ENCODE results near the gene APLP2. TPM values are rescaled to one million over a fixed set of nuclear protein-coding genes. Genes with fewer than 3 reads are reported as not detected.

APLP2 gene
- total RNA-seq, 4 donors from 2014 or later, result 226 to 376 (median 262) TPM

GRCh38 chr11:130043575-130043974 is 26.1 kb upstream of the APLP2 start:
- TF ChIP-seq POLR2A (IDR thresholded peaks at IDR 0.05), result no peak
- no peak for DNase-seq
- H3K4me3 ChIP-seq, result no peak overlapping the region
- H3K27me3 ChIP-seq, result no peaks in the 10 kb centered on the region
- no peak overlapping the region for H3K27ac ChIP-seq
- no peaks in the 10 kb centered on the region for H3K36me3 ChIP-seq
- H3K9me3 ChIP-seq, result no peaks in the 10 kb centered on the region
- intact Hi-C loops (cut with DNase I; ENCODE audit: low total_unique reads), result no loop called here
- H3K4me1 ChIP-seq, result no peaks in the 10 kb centered on the region

GRCh38 chr11:130047141-130047540 is 22.6 kb upstream of the APLP2 start:
- H3K9me3 ChIP-seq, result no peaks in the 10 kb centered on the region
- no peaks in the 10 kb centered on the region for H3K36me3 ChIP-seq
- TF ChIP-seq CTCF (IDR thresholded peaks at IDR 0.05) (no peak), POLR2A (IDR thresholded peaks at IDR 0.05) (no peak)
- no peak overlapping the region for H3K4me3 ChIP-seq
- H3K4me1 ChIP-seq, result no peaks in the 10 kb centered on the region
- intact Hi-C loops (cut with DNase I; ENCODE audit: low total_unique reads), result no loop called here
- no peaks in the 10 kb centered on the region for H3K27me3 ChIP-seq
- H3K27ac ChIP-seq, result no peak overlapping the region
- no peak for DNase-seq

GRCh38 chr11:130049328-130049771 is 20.3 kb upstream of the APLP2 start:
- Histone ChIP-seq H3K4me3 (no peak overlapping the region), H3K4me1 (no peaks in the 10 kb centered on the region), H3K27ac (no peak overlapping the region), H3K9me3 (no peaks in the 10 kb centered on the region), H3K36me3 (no peaks in the 10 kb centered on the region), H3K27me3 (no peaks in the 10 kb centered on the region)
- intact Hi-C loops (cut with DNase I; ENCODE audit: low total_unique reads), result no loop called here
- TF ChIP-seq POLR2A (IDR thresholded peaks at IDR 0.05), result no peak
- TF ChIP-seq CTCF (IDR thresholded peaks at IDR 0.05), result no peak
- no peak for DNase-seq

- no peaks in the 10 kb centered on the region for H3K4me1 ChIP-seq
- H3K9me3 ChIP-seq, result no peaks in the 10 kb centered on the region
- H3K4me3 ChIP-seq, result no peak overlapping the region
- DNase-seq, result no peak
- H3K36me3 ChIP-seq, result no peaks in the 10 kb centered on the region
- intact Hi-C loops (cut with DNase I; ENCODE audit: low total_unique reads), result no loop called here
- H3K27ac ChIP-seq, result no peak overlapping the region
- no peaks in the 10 kb centered on the region for H3K27me3 ChIP-seq
- TF ChIP-seq CTCF (IDR thresholded peaks at IDR 0.05) (no peak), POLR2A (IDR thresholded peaks at IDR 0.05) (no peak)
Measured at GRCh38 chr11:130050257-130050656, 19.4 kb upstream of the APLP2 start.

- no peak for TF ChIP-seq POLR2A (IDR thresholded peaks at IDR 0.05)
- no peak for TF ChIP-seq CTCF (IDR thresholded peaks at IDR 0.05)
- no peak overlapping the region for H3K4me3 ChIP-seq
- H3K27me3 ChIP-seq, result no peaks in the 10 kb centered on the region
- intact Hi-C loops (cut with DNase I; ENCODE audit: low total_unique reads), result no loop called here
- H3K9me3 ChIP-seq, result no peaks in the 10 kb centered on the region
- no peak for DNase-seq
- no peaks in the 10 kb centered on the region for H3K36me3 ChIP-seq
- H3K27ac ChIP-seq, result no peak overlapping the region
- no peaks in the 10 kb centered on the region for H3K4me1 ChIP-seq
Measured at GRCh38 chr11:130051082-130051481, 18.6 kb upstream of the APLP2 start.

- intact Hi-C loops (cut with DNase I; ENCODE audit: low total_unique reads), result no loop called here
- H3K27ac ChIP-seq, result no peak overlapping the region
- TF ChIP-seq POLR2A (IDR thresholded peaks at IDR 0.05) (no peak), CTCF (IDR thresholded peaks at IDR 0.05) (no peak)
- no peaks in the 10 kb centered on the region for H3K4me1 ChIP-seq
- no peaks in the 10 kb centered on the region for H3K36me3 ChIP-seq
- DNase-seq, result no peak
- no peaks in the 10 kb centered on the region for H3K27me3 ChIP-seq
- no peaks in the 10 kb centered on the region for H3K9me3 ChIP-seq
- no peak overlapping the region for H3K4me3 ChIP-seq
Measured at GRCh38 chr11:130052567-130052966, 17.1 kb upstream of the APLP2 start.
